Neuronal stem cell (in vitro differentiated cells): ENCODE data around the gene COL5A2.

Source experiments
- DNase-seq: peaks from one replicate; pipeline ENCODE4 v3.0.0-alpha.2; 2013; ENCODE audit warnings: low spot score
- H2AFZ ChIP-seq: one replicate; pipeline ENCODE4 v1.6.1; 2013; ENCODE audit warnings: mild to moderate bottlenecking, low read length, inconsistent platforms
- H2AK5ac ChIP-seq: 2 replicates; pipeline ENCODE4 v1.6.1; 2013; ENCODE audit warnings: low read depth, mild to moderate bottlenecking, inconsistent platforms, low read length, moderate library complexity, mixed read lengths
- H2BK120ac ChIP-seq: 2 replicates; pipeline ENCODE4 v1.6.1; 2013; ENCODE audit warnings: low read depth, mild to moderate bottlenecking, inconsistent platforms, low read length, moderate library complexity, mixed read lengths
- H2BK12ac ChIP-seq: one replicate; pipeline ENCODE4 v1.6.1; 2013; ENCODE audit warnings: low read length, inconsistent platforms
- H2BK15ac ChIP-seq: 2 replicates; pipeline ENCODE4 v1.6.1; 2013; ENCODE audit warnings: mild to moderate bottlenecking, low read length, inconsistent platforms, mixed read lengths
- H2BK5ac ChIP-seq: one replicate; pipeline ENCODE4 v1.6.1; 2013; ENCODE audit warnings: inconsistent platforms, mild to moderate bottlenecking, low read length, moderate library complexity
- H3K14ac ChIP-seq: one replicate; pipeline ENCODE4 v1.6.1; 2013; ENCODE audit warnings: low read length, inconsistent platforms
- H3K18ac ChIP-seq: 2 replicates; pipeline ENCODE4 v1.6.1; 2013; ENCODE audit warnings: low read length, inconsistent platforms
- H3K23ac ChIP-seq: 2 replicates; pipeline ENCODE4 v1.6.1; 2013; ENCODE audit warnings: low read depth, mild to moderate bottlenecking, mixed read lengths, low read length, inconsistent platforms; ENCODE audit not compliant: poor library complexity
- H3K27ac ChIP-seq: replicated peaks from 3 replicates; pipeline ENCODE4 v1.5.1; 2013; ENCODE audit warnings: low read length, inconsistent platforms
- H3K27me3 ChIP-seq, 3 experiments: 2 replicates each; pipeline ENCODE4 v1.6.1; 2013; ENCODE audit warnings: low read length in 3 of 3, mild to moderate bottlenecking in 2 of 3, inconsistent platforms in 1 of 3, low read depth in 1 of 3, mixed read lengths in 1 of 3, moderate library complexity in 1 of 3; ENCODE audit not compliant: control insufficient read depth in 3 of 3, insufficient read depth in 3 of 3
- H3K36me3 ChIP-seq, 2 donors: replicated peaks in 1 of 2; 2 replicates each; pipeline ENCODE4 v1.6.1; 2013; ENCODE audit warnings: low read length in 2 of 2; ENCODE audit not compliant: control insufficient read depth in 2 of 2, insufficient read depth in 2 of 2
- H3K4ac ChIP-seq: 2 replicates; pipeline ENCODE4 v1.6.1; 2013; ENCODE audit warnings: inconsistent platforms, mild to moderate bottlenecking, low read length, moderate library complexity
- H3K4me1 ChIP-seq, 2 donors: 1 replicate in 1 of 2; 2 replicates in 1 of 2; pipeline ENCODE4 v1.6.1; 2013; ENCODE audit warnings: low read length in 2 of 2, low read depth in 1 of 2; ENCODE audit not compliant: control insufficient read depth in 2 of 2, insufficient read depth in 1 of 2
- H3K4me2 ChIP-seq: one replicate; pipeline ENCODE4 v1.6.1; 2013; ENCODE audit warnings: mild to moderate bottlenecking, low read length, inconsistent platforms; ENCODE audit not compliant: insufficient read depth, poor library complexity, severe bottlenecking
- H3K4me3 ChIP-seq, 2 donors: 2 replicates each; pipeline ENCODE4 v1.5.1; 2013; ENCODE audit warnings: low read length in 2 of 2, mild to moderate bottlenecking in 2 of 2, inconsistent platforms in 1 of 2, moderate library complexity in 1 of 2
- H3K79me1 ChIP-seq: one replicate; pipeline ENCODE4 v1.6.1; 2013; ENCODE audit warnings: low read depth, mild to moderate bottlenecking, inconsistent platforms, low read length, moderate library complexity
- H3K9ac ChIP-seq: one replicate; pipeline ENCODE4 v1.6.1; 2013; ENCODE audit warnings: mild to moderate bottlenecking, low read depth, low read length, inconsistent platforms; ENCODE audit not compliant: poor library complexity
- H3K9me3 ChIP-seq, 2 donors: replicated peaks in 1 of 2; 2 replicates each; pipeline versions ENCODE3 to v1.6.1; 2013; ENCODE audit warnings: low read length in 2 of 2, mild to moderate bottlenecking in 2 of 2, inconsistent platforms in 1 of 2, low read depth in 1 of 2, mixed read lengths in 1 of 2, moderate library complexity in 1 of 2; ENCODE audit not compliant: control insufficient read depth in 2 of 2, insufficient read depth in 1 of 2
- H4K8ac ChIP-seq: one replicate; pipeline ENCODE4 v1.6.1; 2013; ENCODE audit warnings: low read depth, mild to moderate bottlenecking, inconsistent platforms, low read length, moderate library complexity
- H4K91ac ChIP-seq: one replicate; pipeline ENCODE4 v1.6.1; 2013; ENCODE audit warnings: low read length, low read depth, mild to moderate bottlenecking, inconsistent platforms; ENCODE audit not compliant: poor library complexity
- WGBS, 2 donors: extraction: QIAGEN DNeasy Blood & Tissue Kit; methylation state at CpG; one replicate each; pipeline ENCODE4 v1.1.7; 2013; ENCODE audit warnings: missing lambda C conversion rate in 2 of 2, mixed read lengths in 1 of 2; ENCODE audit not compliant: insufficient read length in 2 of 2, insufficient replicate concordance in 1 of 2; ENCODE audit errors: extremely low coverage in 2 of 2; 5-methylcytosine and 5-hydroxymethylcytosine counted together

Gene COL5A2

GRCh38 chr2:188997263-188997662 is 182.3 kb downstream of the COL5A2 start:
- H2BK5ac ChIP-seq: no peak overlapping the region
- no peak overlapping the region for H3K27ac ChIP-seq

GRCh38 chr2:188993247-188993646 is 186.3 kb downstream of the COL5A2 start:
- Histone ChIP-seq H2AFZ (no peak overlapping the region), H4K91ac (no peak overlapping the region), H3K36me3 (no peaks in the 10 kb centered on the region), H2BK15ac (no peak overlapping the region), H2AK5ac (no peak overlapping the region), H3K9me3 (peaks cover 0 to 2% of the 10 kb centered on the region in 2 donors), H3K4me3 (no peak overlapping the region), H3K4me1 (no peaks in the 10 kb centered on the region), H3K27me3 (no peaks in the 10 kb centered on the region), H3K4ac (no peak overlapping the region), H2BK12ac (no peak overlapping the region), H3K23ac (no peak overlapping the region), H4K8ac (no peak overlapping the region), H3K27ac (no peak overlapping the region), H2BK120ac (no peak overlapping the region), H3K14ac (no peak overlapping the region), H3K9ac (no peak overlapping the region), H3K79me1 (no peaks in the 10 kb centered on the region), H2BK5ac (no peak overlapping the region), H3K4me2 (no peak overlapping the region), H3K18ac (no peak overlapping the region)
- DNase-seq: no peak
- WGBS, 2 donors: no CpG with 5 or more reads among the region's 1 CpG

More at GRCh38 chr2:188997263-188997662, 182.3 kb downstream of the COL5A2 start:
- no peak overlapping the region for H4K91ac ChIP-seq
- no peak overlapping the region for H3K4me2 ChIP-seq
- H3K9me3 ChIP-seq: peaks cover 0 to 2% of the 10 kb centered on the region in 2 donors
- H3K79me1 ChIP-seq: no peaks in the 10 kb centered on the region
- H3K4me1 ChIP-seq: no peaks in the 10 kb centered on the region
- no peak overlapping the region for H2BK120ac ChIP-seq
- no peak overlapping the region for H2BK12ac ChIP-seq
- H3K4ac ChIP-seq: no peak overlapping the region
- no peak overlapping the region for H2BK15ac ChIP-seq
- H3K27me3 ChIP-seq: no peaks in the 10 kb centered on the region
- H3K9ac ChIP-seq: no peak overlapping the region
- DNase-seq: no peak
- H3K18ac ChIP-seq: no peak overlapping the region
- H2AFZ ChIP-seq: no peak overlapping the region
- H3K4me3 ChIP-seq: no peak overlapping the region
- H3K36me3 ChIP-seq: no peaks in the 10 kb centered on the region
- H3K14ac ChIP-seq: no peak overlapping the region
- H3K23ac ChIP-seq: no peak overlapping the region
- no peak overlapping the region for H4K8ac ChIP-seq
- no peak overlapping the region for H2AK5ac ChIP-seq

- Histone ChIP-seq H3K27ac (no peak overlapping the region), H3K4me1 (no peaks in the 10 kb centered on the region), H3K4ac (no peak overlapping the region), H3K4me2 (no peak overlapping the region), H4K8ac (no peak overlapping the region), H2AK5ac (no peak overlapping the region), H2BK12ac (no peak overlapping the region), H3K79me1 (no peaks in the 10 kb centered on the region), H2BK5ac (no peak overlapping the region), H4K91ac (no peak overlapping the region), H2BK120ac (no peak overlapping the region), H3K18ac (no peak overlapping the region), H3K4me3 (no peak overlapping the region), H3K27me3 (no peaks in the 10 kb centered on the region), H3K9me3 (no peaks in the 10 kb centered on the region), H2AFZ (no peak overlapping the region), H3K9ac (no peak overlapping the region), H3K36me3 (no peaks in the 10 kb centered on the region), H3K23ac (no peak overlapping the region), H2BK15ac (no peak overlapping the region), H3K14ac (no peak overlapping the region)
- no peak for DNase-seq
- no CpG with 5 or more reads among the region's 4 CpGs for WGBS, 2 donors
These were observed 192.7 kb downstream of the COL5A2 start for GRCh38 chr2:188986839-188987238.

GRCh38 chr2:188984680-188985079 is 194.9 kb downstream of the COL5A2 start:
- DNase-seq: no peak
- no peak overlapping the region for H3K18ac ChIP-seq
- no CpG with 5 or more reads among the region's 5 CpGs for WGBS, 2 donors
- no peak overlapping the region for H2BK5ac ChIP-seq
- peaks cover 0 to 2% of the 10 kb centered on the region in 2 donors for H3K4me1 ChIP-seq
- H3K9ac ChIP-seq: no peak overlapping the region
- H3K79me1 ChIP-seq: no peaks in the 10 kb centered on the region
- no peaks in the 10 kb centered on the region for H3K27me3 ChIP-seq
- no peak overlapping the region for H3K14ac ChIP-seq
- H2BK12ac ChIP-seq: no peak overlapping the region
- H2AFZ ChIP-seq: no peak overlapping the region
- no peak overlapping the region for H4K91ac ChIP-seq
- H3K27ac ChIP-seq: no peak overlapping the region
- no peaks in the 10 kb centered on the region for H3K36me3 ChIP-seq
- H2BK15ac ChIP-seq: no peak overlapping the region
- no peak overlapping the region for H4K8ac ChIP-seq
- no peaks in the 10 kb centered on the region for H3K9me3 ChIP-seq
- no peak overlapping the region for H2AK5ac ChIP-seq
- H3K4me3 ChIP-seq: no peak overlapping the region
- H3K4ac ChIP-seq: no peak overlapping the region
- no peak overlapping the region for H2BK120ac ChIP-seq
- H3K23ac ChIP-seq: no peak overlapping the region
- no peak overlapping the region for H3K4me2 ChIP-seq
